Measurements from ENCODE around the gene INPP5D.

INPP5D gene

GRCh38 chr2:233082931-233083755 lies 23.0 kb downstream of the INPP5D start:
- TF ChIP-seq CTCF (IDR thresholded peaks at IDR 0.05; ENCODE audit: low read depth, low read length): no peak
- DNase-seq (ENCODE audit: extremely low read depth, low read depth): no peak

GRCh38 chr2:233083782-233084181 lies 23.6 kb downstream of the INPP5D start:
- no peak for DNase-seq (ENCODE audit: extremely low read depth, low read depth)
- no peak for TF ChIP-seq CTCF (IDR thresholded peaks at IDR 0.05; ENCODE audit: low read depth, low read length)

GRCh38 chr2:233084488-233084887 lies 24.3 kb downstream of the INPP5D start:
- DNase-seq (ENCODE audit: extremely low read depth, low read depth): no peak
- no peak for TF ChIP-seq CTCF (IDR thresholded peaks at IDR 0.05; ENCODE audit: low read depth, low read length)

- no peak for DNase-seq (ENCODE audit: extremely low read depth, low read depth)
- TF ChIP-seq CTCF (IDR thresholded peaks at IDR 0.05; ENCODE audit: low read depth, low read length): no peak
These were observed 25.1 kb downstream of the INPP5D start for GRCh38 chr2:233085037-233085838.

- DNase-seq (ENCODE audit: extremely low read depth, low read depth): no peak
- no peak for TF ChIP-seq CTCF (IDR thresholded peaks at IDR 0.05; ENCODE audit: low read depth, low read length)
These were observed 25.7 kb downstream of the INPP5D start for GRCh38 chr2:233085839-233086150.

- no peak for TF ChIP-seq CTCF (IDR thresholded peaks at IDR 0.05; ENCODE audit: low read depth, low read length)
- DNase-seq (ENCODE audit: extremely low read depth, low read depth): no peak
These were observed 27.6 kb downstream of the INPP5D start for GRCh38 chr2:233087713-233088112.

- TF ChIP-seq CTCF (IDR thresholded peaks at IDR 0.05; ENCODE audit: low read depth, low read length): no peak
These were observed 28.8 kb downstream of the INPP5D start for GRCh38 chr2:233088972-233089345.

More at GRCh38 chr2:233088972-233089345, 28.8 kb downstream of the INPP5D start:
- no peak for DNase-seq (ENCODE audit: extremely low read depth, low read depth)
